AG20443 (cell line): ENCODE results near the gene GCH1.
A peak's percentile ranks its signal among the peaks of the same experiment; 100 is the strongest.
"Not testable (repeated sequence)": the region's sequence is repeated elsewhere in the genome, so short reads cannot be mapped to it uniquely, and the experiment has no call there.

Experiments
- DNase-seq: peaks from one replicate; pipeline ENCODE4 v3.0.0; 2012; ENCODE audit warnings: low spot score, mixed read lengths

The GCH1 gene

GRCh38 chr14:54908190-54908589 lies 5.6 kb upstream of the GCH1 start:
- no peak for DNase-seq

- no peak for DNase-seq
These were observed 3.4 kb upstream of the GCH1 start for GRCh38 chr14:54906075-54906474.

- DNase-seq = peak; percentile 59
These were observed 494 bp downstream of the GCH1 start for GRCh38 chr14:54902143-54902520.

- no peak for DNase-seq
These were observed 1.1 kb downstream of the GCH1 start for GRCh38 chr14:54901380-54902142.

- no peak for DNase-seq
These were observed 3.1 kb downstream of the GCH1 start for GRCh38 chr14:54899573-54899972.

- DNase-seq = not testable (repeated sequence)
These were observed 4.6 kb downstream of the GCH1 start for GRCh38 chr14:54897809-54898555.

GRCh38 chr14:54895683-54896082 lies 6.9 kb downstream of the GCH1 start:
- no peak for DNase-seq

GRCh38 chr14:54894995-54895394 lies 7.6 kb downstream of the GCH1 start:
- DNase-seq = peak; percentile 50

GRCh38 chr14:54893151-54893760 lies 9.4 kb downstream of the GCH1 start:
- peak; percentile 53 for DNase-seq

- no peak for DNase-seq
These were observed 11.0 kb downstream of the GCH1 start for GRCh38 chr14:54891471-54892245.

GRCh38 chr14:54890788-54891187 lies 11.8 kb downstream of the GCH1 start:
- DNase-seq = no peak

GRCh38 chr14:54889919-54890318 lies 12.7 kb downstream of the GCH1 start:
- DNase-seq = no peak

GRCh38 chr14:54882521-54882920 lies 20.1 kb downstream of the GCH1 start:
- no peak for DNase-seq

GRCh38 chr14:54881761-54882401 lies 20.7 kb downstream of the GCH1 start:
- peak; percentile 42 for DNase-seq

GRCh38 chr14:54881235-54881760 lies 21.3 kb downstream of the GCH1 start:
- DNase-seq = peak; percentile 58

- DNase-seq = no peak
These were observed 25.0 kb downstream of the GCH1 start for GRCh38 chr14:54877703-54878021.

GRCh38 chr14:54877015-54877702 lies 25.5 kb downstream of the GCH1 start:
- DNase-seq = no peak

GRCh38 chr14:54875648-54876047 lies 27.0 kb downstream of the GCH1 start:
- not testable (repeated sequence) for DNase-seq

- not testable (repeated sequence) for DNase-seq
These were observed 32.2 kb downstream of the GCH1 start for GRCh38 chr14:54870154-54871090.

GRCh38 chr14:54867011-54867410 lies 35.6 kb downstream of the GCH1 start:
- no peak for DNase-seq
